CMK (cell line): Measurements from ENCODE around the gene RAD23B.
"Not testable (repeated sequence)": the region's sequence is repeated elsewhere in the genome, so short reads cannot be mapped to it uniquely, and the experiment has no call there.

ENCODE experiments used
- DNase-seq: peaks from one replicate; pipeline ENCODE4 v3.0.0-alpha.2; 2010; ENCODE audit warnings: low read depth

The RAD23B gene

DNA sequence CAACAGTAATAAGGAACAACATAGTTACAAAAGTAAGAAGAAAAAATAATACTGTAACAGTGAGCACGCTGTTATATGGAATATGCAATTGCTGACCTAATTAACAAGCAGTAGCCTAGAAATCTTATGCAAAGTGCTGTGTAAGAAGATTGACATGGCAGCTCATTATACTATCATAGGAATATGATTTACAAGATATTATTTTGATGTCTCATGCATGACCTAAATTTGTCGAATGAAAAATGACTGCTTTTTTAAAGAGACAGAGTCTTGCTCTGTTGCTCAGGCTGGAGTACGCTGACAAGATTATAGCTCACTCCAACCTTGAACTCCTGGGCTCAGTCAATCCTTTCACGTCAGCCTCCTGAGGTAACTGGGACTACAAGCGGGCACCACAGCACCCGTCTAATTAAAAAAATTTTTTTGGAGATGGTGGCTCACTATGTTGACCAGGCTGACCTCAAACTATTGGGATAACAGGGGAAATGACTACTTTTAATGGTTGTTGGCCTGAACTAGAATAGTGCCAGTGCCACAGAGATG is 10.5 kb downstream of the RAD23B start:
- no peak for DNase-seq

DNA sequence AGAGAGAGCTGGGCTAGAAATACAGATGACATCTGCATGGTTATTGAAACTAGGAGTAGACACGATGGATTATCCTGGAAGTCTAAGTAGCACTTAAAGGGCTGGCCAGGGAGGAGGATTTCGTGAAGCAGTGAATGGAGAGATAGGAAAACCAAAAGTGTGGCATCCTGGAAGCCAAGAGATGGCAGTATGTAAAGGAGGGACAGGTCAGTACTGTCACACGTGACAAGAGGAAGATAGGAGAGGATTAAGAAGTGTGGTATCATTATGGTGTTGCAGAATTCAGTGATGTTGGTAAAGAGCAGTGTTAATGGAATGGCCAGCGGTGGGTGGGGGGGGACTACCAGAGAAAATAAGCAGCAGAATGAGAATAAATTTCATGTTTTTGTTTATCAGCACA is 11.7 kb downstream of the RAD23B start:
- DNase-seq: no peak

- DNase-seq: no peak
These were observed 12.9 kb downstream of the RAD23B start for GRCh38 chr9:107295995-107296394.

DNA sequence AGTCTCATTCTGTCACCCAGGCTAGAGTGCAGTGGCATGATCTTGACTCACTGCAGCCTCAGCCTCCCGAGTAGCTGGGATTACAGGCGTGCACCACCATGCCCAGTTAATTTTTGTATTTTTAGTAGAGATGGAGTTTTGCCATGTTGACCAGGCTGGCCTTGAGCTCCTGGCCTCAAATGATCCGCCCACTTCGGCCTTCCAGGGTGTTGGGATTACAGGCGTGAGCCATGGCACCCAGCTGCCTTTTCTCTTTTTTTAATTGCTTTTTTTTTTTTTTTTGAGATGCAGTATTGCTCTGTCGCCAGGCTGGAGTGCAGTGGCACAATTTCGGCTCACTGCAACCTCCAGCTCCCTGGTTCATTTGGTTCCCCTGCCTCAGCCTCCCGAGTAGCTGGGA is 13.5 kb downstream of the RAD23B start:
- DNase-seq: not testable (repeated sequence)

DNA sequence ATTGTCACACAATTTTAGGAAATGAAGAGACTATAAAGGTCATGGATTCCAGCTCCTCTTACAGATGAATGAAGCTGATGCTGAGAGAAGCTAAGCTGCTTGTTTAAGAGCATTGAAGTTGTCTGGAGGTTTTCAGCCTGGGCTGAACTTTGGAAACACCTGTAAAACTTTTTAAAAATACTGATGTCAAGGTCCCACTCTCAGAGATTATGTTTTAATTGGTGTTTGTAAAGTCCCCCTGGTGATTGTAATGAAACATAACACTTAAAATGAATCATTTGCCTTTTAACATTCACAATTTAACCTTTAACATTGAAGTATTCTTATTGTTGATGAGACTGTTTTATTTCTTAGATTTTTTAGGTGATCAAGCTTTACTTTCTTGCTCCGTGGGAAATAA is 16.4 kb downstream of the RAD23B start:
- no peak for DNase-seq

- no peak for DNase-seq
These were observed 23.2 kb downstream of the RAD23B start for GRCh38 chr9:107306308-107306707.

DNA sequence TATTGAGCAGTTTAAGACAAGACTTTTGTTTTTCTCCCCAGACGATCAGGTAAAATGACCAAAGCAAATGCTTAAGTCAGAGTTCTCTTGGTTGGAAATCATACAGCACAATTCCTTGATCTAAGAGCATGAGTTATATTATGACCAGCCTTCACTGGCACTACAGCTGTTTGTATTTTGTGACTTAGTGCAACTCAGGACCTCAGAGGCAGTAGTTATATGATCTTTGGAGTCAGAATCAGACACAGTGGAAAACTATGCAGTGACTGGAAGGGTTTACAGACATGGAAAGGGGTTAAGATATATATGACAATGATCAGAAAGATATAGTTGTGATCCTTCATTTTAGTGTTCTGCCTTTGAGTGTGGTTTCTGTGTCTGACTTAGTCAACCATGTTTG is 24.3 kb downstream of the RAD23B start:
- no peak for DNase-seq

GRCh38 chr9:107308461-107308860 is 25.4 kb downstream of the RAD23B start:
- DNase-seq: no peak

DNA sequence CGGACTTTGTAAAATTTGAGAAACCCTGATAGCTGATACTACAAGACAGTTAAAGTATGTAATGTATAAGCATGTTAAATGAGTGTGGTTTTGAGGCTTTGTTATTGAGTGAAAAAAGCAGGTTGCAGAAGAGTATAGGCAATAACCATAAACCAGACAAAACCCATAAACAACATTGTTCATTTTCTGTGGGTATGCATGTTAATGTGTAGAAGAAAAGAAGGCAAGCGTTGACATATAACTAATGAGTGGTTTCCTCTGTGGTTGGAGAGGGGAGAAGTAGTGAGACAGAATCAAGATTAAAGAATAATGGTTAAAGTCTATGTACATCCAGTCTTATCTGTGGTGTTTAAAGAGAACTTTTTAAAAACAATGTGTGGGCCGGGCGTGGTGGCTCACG is 26.2 kb downstream of the RAD23B start:
- DNase-seq: no peak

- DNase-seq: no peak
These were observed 29.4 kb downstream of the RAD23B start for GRCh38 chr9:107312376-107313050.

- DNase-seq: no peak
These were observed 30.5 kb downstream of the RAD23B start for GRCh38 chr9:107313555-107314096.

- no peak for DNase-seq
These were observed 31.7 kb downstream of the RAD23B start for GRCh38 chr9:107314763-107315162.

GRCh38 chr9:107316795-107317661 is 33.9 kb downstream of the RAD23B start:
- DNase-seq: no peak

DNA sequence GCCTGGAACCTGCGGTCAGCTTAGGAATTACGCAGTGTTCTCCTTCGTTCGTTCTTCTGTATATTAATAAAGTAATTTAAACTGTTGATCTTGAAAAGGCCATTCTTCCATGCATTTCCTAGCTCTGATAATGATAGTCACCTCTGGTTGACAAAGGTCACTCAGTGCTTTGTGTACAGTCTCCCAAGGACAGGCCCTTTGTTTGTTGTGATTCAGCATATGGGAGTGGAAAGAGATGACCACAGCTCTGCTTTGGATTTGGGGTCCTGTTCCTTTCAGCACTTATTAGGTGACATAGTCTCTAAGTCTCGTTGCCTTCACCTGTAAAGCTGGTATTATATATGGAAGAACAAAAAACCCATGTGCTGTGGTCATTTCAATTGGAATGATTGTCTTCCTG is 39.6 kb downstream of the RAD23B start:
- no peak for DNase-seq

GRCh38 chr9:107323836-107324585 is 40.9 kb downstream of the RAD23B start:
- DNase-seq: no peak

DNA sequence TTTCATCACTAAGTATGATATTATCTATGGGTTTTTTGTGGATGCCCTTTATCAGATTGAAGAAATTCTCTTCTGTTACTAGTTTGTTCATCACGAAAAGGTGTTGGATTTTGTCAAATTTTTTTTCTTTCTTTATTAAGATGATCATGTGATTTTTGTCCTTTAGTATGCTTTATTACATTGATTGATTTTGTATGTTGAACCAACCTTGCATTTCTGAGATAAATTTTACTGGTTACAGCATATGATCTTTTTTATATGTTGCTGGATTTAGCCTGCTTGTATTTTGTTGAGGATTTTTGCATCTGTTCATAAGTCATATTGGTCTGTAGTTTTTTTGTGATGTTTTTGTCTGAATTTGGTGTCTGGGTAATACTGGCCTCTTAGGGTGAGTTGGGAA is 42.8 kb downstream of the RAD23B start:
- DNase-seq: no peak

- DNase-seq: no peak
These were observed 45.4 kb downstream of the RAD23B start for GRCh38 chr9:107328510-107328909.

DNA sequence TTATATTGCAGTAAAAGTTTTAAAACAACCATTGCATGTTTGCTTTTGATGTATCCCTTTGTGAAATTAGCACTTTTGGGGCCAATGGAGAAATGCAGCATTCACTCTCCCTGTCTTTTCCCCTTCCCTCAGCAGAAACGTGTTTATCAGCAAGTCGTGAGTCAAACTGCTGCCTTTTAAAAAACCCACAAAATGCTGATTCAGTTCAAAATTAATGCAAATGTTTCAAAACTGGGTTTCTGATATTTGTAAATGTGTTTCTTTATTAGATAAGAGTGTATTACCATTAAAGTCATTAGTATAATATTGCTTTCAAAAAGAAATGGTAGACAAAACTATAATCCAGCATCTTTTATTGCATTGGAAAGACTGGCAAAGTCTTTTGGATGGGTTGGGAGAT is 47.3 kb downstream of the RAD23B start:
- no peak for DNase-seq

GRCh38 chr9:107332883-107333282 is 49.8 kb downstream of the RAD23B start:
- DNase-seq: no peak

DNA sequence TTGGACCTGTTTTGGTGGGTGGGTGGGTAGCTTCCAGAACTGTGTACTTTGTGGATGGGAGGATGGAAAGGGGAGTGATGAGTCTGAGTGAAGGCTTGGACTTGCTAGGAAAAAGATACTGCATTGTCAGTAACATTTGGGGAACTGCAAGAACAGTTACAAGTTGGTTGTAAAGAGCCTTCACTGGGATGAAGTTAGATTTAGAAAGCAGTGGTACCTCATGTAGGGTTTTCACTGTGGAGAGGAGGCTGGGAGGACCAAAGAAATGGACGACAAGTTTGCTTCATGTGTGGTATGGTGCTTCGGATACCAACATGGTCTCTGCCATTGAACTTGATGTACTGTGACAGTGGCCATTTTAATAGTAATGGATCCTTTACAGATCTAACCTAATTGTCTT is 50.3 kb downstream of the RAD23B start:
- DNase-seq: no peak

GRCh38 chr9:107334103-107334776 is 51.2 kb downstream of the RAD23B start:
- no peak for DNase-seq

DNA sequence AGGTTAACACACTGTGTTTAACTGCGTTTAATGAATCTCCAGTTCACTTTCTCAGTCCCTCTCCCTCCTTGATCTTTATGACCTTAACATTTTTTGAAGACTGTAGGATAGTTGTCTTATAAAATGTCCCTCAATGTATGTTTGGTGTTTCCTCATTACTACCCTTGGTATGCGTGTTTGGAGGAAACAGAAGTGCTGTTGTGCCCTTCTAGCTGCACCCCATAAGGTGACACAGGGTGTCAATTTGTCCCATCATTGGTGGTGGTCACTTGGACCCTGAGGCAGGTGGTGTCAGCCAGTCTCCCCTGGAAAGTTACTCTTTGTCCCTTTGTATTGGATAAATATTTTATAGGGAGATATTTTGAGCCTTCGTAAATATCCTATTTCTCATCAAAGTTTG is 52.3 kb downstream of the RAD23B start:
- no peak for DNase-seq
